ENCODE measurements around the gene CAMKMT.

CAMKMT gene

GRCh38 chr2:44772669-44773378 is 411.1 kb downstream of the CAMKMT start:
- Histone ChIP-seq H3K27me3 (replicated peaks; ENCODE audit: insufficient read depth, low read length) (no peaks in the 10 kb centered on the region), H4K20me1 (ENCODE audit: insufficient read depth, low read length) (no peaks in the 10 kb centered on the region), H3K79me2 (ENCODE audit: low read length) (no peaks in the 10 kb centered on the region), H3K9me3 (replicated peaks; ENCODE audit: insufficient read depth, low read length) (no peaks in the 10 kb centered on the region), H3K4me3 (ENCODE audit: low read length) (no peak overlapping the region), H2AFZ (ENCODE audit: low read length) (no peak overlapping the region), H3K36me3 (replicated peaks; ENCODE audit: insufficient read depth, low read length) (no peaks in the 10 kb centered on the region), H3K9me2 (replicated peaks; ENCODE audit: insufficient read depth, low read length) (no peaks in the 10 kb centered on the region), H3K4me1 (ENCODE audit: low read length) (no peaks in the 10 kb centered on the region), H3K27ac (ENCODE audit: low read length) (no peak overlapping the region), H3K4me2 (ENCODE audit: low read depth, low read length) (no peak overlapping the region), H3K9ac (ENCODE audit: low read length) (no peak overlapping the region), H3F3A (ENCODE audit: insufficient read depth, low read length) (no peaks in the 10 kb centered on the region)
- no peak for DNase-seq
- TF ChIP-seq EZH2phosphoT487 (IDR thresholded peaks at IDR 0.05; ENCODE audit: low read length) (no peak), CTCF (IDR thresholded peaks at IDR 0.05; ENCODE audit: low read length) (no peak), EZH2 (optimal IDR thresholded peaks at IDR 0.05; ENCODE audit: low read depth, low read length) (no peak)

- no peak overlapping the region for H3K4me3 ChIP-seq (ENCODE audit: low read length)
- no peaks in the 10 kb centered on the region for H3K9me3 ChIP-seq (replicated peaks; ENCODE audit: insufficient read depth, low read length)
- H4K20me1 ChIP-seq (ENCODE audit: insufficient read depth, low read length): no peaks in the 10 kb centered on the region
- H3K4me1 ChIP-seq (ENCODE audit: low read length): peaks cover 5% of the 10 kb centered on the region; the same call in 1 of the 2 replicates
- no peak overlapping the region for H2AFZ ChIP-seq (ENCODE audit: low read length)
- no peak for DNase-seq
- no peak overlapping the region for H3K27ac ChIP-seq (ENCODE audit: low read length)
- TF ChIP-seq CTCF (IDR thresholded peaks at IDR 0.05; ENCODE audit: low read length) (no peak), EZH2phosphoT487 (IDR thresholded peaks at IDR 0.05; ENCODE audit: low read length) (no peak), EZH2 (optimal IDR thresholded peaks at IDR 0.05; ENCODE audit: low read depth, low read length) (no peak)
- no peak overlapping the region for H3K9ac ChIP-seq (ENCODE audit: low read length)
- no peaks in the 10 kb centered on the region for H3K79me2 ChIP-seq (ENCODE audit: low read length)
- no peaks in the 10 kb centered on the region for H3F3A ChIP-seq (ENCODE audit: insufficient read depth, low read length)
- no peaks in the 10 kb centered on the region for H3K27me3 ChIP-seq (replicated peaks; ENCODE audit: insufficient read depth, low read length)
- H3K36me3 ChIP-seq (replicated peaks; ENCODE audit: insufficient read depth, low read length): no peaks in the 10 kb centered on the region
- H3K4me2 ChIP-seq (ENCODE audit: low read depth, low read length): no peak overlapping the region
- no peaks in the 10 kb centered on the region for H3K9me2 ChIP-seq (replicated peaks; ENCODE audit: insufficient read depth, low read length)
Measured at GRCh38 chr2:44774826-44775492, 413.2 kb downstream of the CAMKMT start.

- no peaks in the 10 kb centered on the region for H4K20me1 ChIP-seq (ENCODE audit: insufficient read depth, low read length)
- H3K4me1 ChIP-seq (ENCODE audit: low read length): peaks cover 5% of the 10 kb centered on the region; the same call in 1 of the 2 replicates
- no peak overlapping the region for H3K4me2 ChIP-seq (ENCODE audit: low read depth, low read length)
- H3K4me3 ChIP-seq (ENCODE audit: low read length): no peak overlapping the region
- H2AFZ ChIP-seq (ENCODE audit: low read length): no peak overlapping the region
- DNase-seq: no peak
- no peaks in the 10 kb centered on the region for H3K27me3 ChIP-seq (replicated peaks; ENCODE audit: insufficient read depth, low read length)
- no peaks in the 10 kb centered on the region for H3K36me3 ChIP-seq (replicated peaks; ENCODE audit: insufficient read depth, low read length)
- no peak overlapping the region for H3K9ac ChIP-seq (ENCODE audit: low read length)
- H3K79me2 ChIP-seq (ENCODE audit: low read length): no peaks in the 10 kb centered on the region
- H3F3A ChIP-seq (ENCODE audit: insufficient read depth, low read length): no peaks in the 10 kb centered on the region
- H3K9me2 ChIP-seq (replicated peaks; ENCODE audit: insufficient read depth, low read length): no peaks in the 10 kb centered on the region
- H3K9me3 ChIP-seq (replicated peaks; ENCODE audit: insufficient read depth, low read length): no peaks in the 10 kb centered on the region
- H3K27ac ChIP-seq (ENCODE audit: low read length): no peak overlapping the region
- TF ChIP-seq EZH2phosphoT487 (IDR thresholded peaks at IDR 0.05; ENCODE audit: low read length) (no peak), CTCF (IDR thresholded peaks at IDR 0.05; ENCODE audit: low read length) (no peak), EZH2 (optimal IDR thresholded peaks at IDR 0.05; ENCODE audit: low read depth, low read length) (no peak)
Measured at GRCh38 chr2:44777036-44777435, 415.3 kb downstream of the CAMKMT start.
